HepG2 (cell line): ENCODE results near the gene POU6F2. TPM values are rescaled to one million over a fixed set of nuclear protein-coding genes. Genes with fewer than 3 reads are reported as not detected.

Experiments
- ATAC-seq: fragments of 200-7000 bp; cut with Tn5 transposase; 3 replicates; pipeline ENCODE4 v1.9.1; 2020; ENCODE audit warnings: mild to moderate bottlenecking, moderate library complexity
- BruUV-seq: library from RNA; stranded (reverse); fragments of 400-500 nt; replicated peaks from 2 replicates; lab custom pipeline; 2021; lab: Mats Ljungman, UMichigan
- CTCF ChIA-PET: fragments of 300-600 bp; formaldehyde crosslinking; extraction: SDS; loops from one replicate; lab custom pipeline; 2021; ENCODE audit warnings: low total read pairs, inconsistent platforms, low intra/inter-chr PET ratio; lab: Yijun Ruan, JAX
- POLR2A ChIA-PET: fragments of 350-600 bp; sonication (Branson Sonifier 250); formaldehyde crosslinking; loops from one replicate; lab custom pipeline; 2020; ENCODE audit warnings: antibody characterized with exemption, inconsistent platforms; lab: Yijun Ruan, JAX
- DNase-seq: peaks from one replicate; pipeline ENCODE4 v3.0.0-alpha.2; 2015; ENCODE audit warnings: low spot score
- FAIRE-seq: peaks from 3 replicates; lab custom pipeline; 2011; peaks lifted over from hg19 to GRCh38; lab: Jason Lieb, UNC
- H2AFZ ChIP-seq: one replicate; pipeline ENCODE4 v1.6.1; 2011; ENCODE audit warnings: low read length, inconsistent platforms
- H3K27ac ChIP-seq: fragments of 300-600 bp; 3 replicates; pipeline ENCODE4 v1.8.0; 2011; ENCODE audit warnings: mixed run types, mild to moderate bottlenecking, mixed read lengths, low read length, inconsistent platforms; ENCODE audit not compliant: insufficient read depth; ENCODE audit errors: extremely low read length
- H3K27me3 ChIP-seq, 2 experiments: fragments of 200-600 bp in 1 of 2; 2 replicates in 1 of 2; 3 replicates in 1 of 2; pipeline versions ENCODE4 v1.6.0 to v1.8.0; 2011; ENCODE audit warnings: low read length in 2 of 2, mild to moderate bottlenecking in 2 of 2, moderate library complexity in 2 of 2, inconsistent platforms in 1 of 2; ENCODE audit not compliant: insufficient read depth in 2 of 2, control insufficient read depth in 1 of 2
- H3K36me3 ChIP-seq, 2 experiments: fragments of 200-600 bp in 1 of 2; replicated peaks in 1 of 2; 2 replicates in 1 of 2; 3 replicates in 1 of 2; pipeline versions ENCODE4 v1.5.1 to v1.8.0; 2011; ENCODE audit warnings: low read length in 2 of 2, inconsistent platforms in 1 of 2; ENCODE audit not compliant: insufficient read depth in 2 of 2, control insufficient read depth in 1 of 2
- H3K4me1 ChIP-seq: 2 replicates; pipeline ENCODE4 v1.5.1; 2012; ENCODE audit warnings: low read length, inconsistent platforms; ENCODE audit not compliant: insufficient read depth
- H3K4me2 ChIP-seq: 2 replicates; pipeline ENCODE4 v1.6.0; 2011; ENCODE audit warnings: low read depth, low read length, inconsistent platforms
- H3K4me3 ChIP-seq, 3 experiments: fragments of 200-600 bp in 1 of 3; sonication (generic), shearing (Covaris generic) in 1 of 3; replicated peaks in 1 of 3; 2 replicates each; pipeline ENCODE4 v1.5.1; 2011 to 2016; ENCODE audit warnings: low read length in 3 of 3, inconsistent platforms in 2 of 3, low read depth in 2 of 3, mild to moderate bottlenecking in 2 of 3, control low read depth in 1 of 3, mixed read lengths in 1 of 3; ENCODE audit not compliant: insufficient read depth in 1 of 3
- H3K79me2 ChIP-seq: one replicate; pipeline ENCODE4 v1.6.1; 2011; ENCODE audit warnings: low read length, inconsistent platforms; ENCODE audit not compliant: insufficient read depth
- H3K9ac ChIP-seq: 2 replicates; pipeline ENCODE4 v1.6.0; 2011; ENCODE audit warnings: mild to moderate bottlenecking, low read depth, low read length, inconsistent platforms; ENCODE audit not compliant: insufficient read depth
- H3K9me3 ChIP-seq: 2 replicates; pipeline ENCODE4 v1.5.1; 2012; ENCODE audit warnings: mild to moderate bottlenecking, low read length
- H4K20me1 ChIP-seq: 2 replicates; pipeline ENCODE4 v1.6.0; 2011; ENCODE audit warnings: inconsistent platforms, mild to moderate bottlenecking, low read length, moderate library complexity; ENCODE audit not compliant: insufficient read depth
- BORCS8-MEF2B ChIP-seq: sonication (generic); formaldehyde crosslinking; IDR thresholded peaks from 2 replicates; pipeline ENCODE4 v1.8.0; 2022; ENCODE audit warnings: mild to moderate bottlenecking, missing genetic modification reagents
- CTCF ChIP-seq: sonication (generic); formaldehyde crosslinking; IDR thresholded peaks from 2 replicates; pipeline ENCODE4 v1.5.0; 2020; ENCODE audit warnings: mild to moderate bottlenecking, missing genetic modification reagents, moderate library complexity
- FOXP1 ChIP-seq, 2 experiments: fragments of 450-650 bp in 1 of 2; IDR thresholded peaks; 2 replicates each; pipeline ENCODE4 v1.6.1; 2017 to 2018; ENCODE audit warnings: antibody characterized with exemption in 1 of 2
- JUND ChIP-seq: sonication (generic); formaldehyde crosslinking; IDR thresholded peaks from 2 replicates; pipeline ENCODE4 v1.8.0; 2022; ENCODE audit warnings: mild to moderate bottlenecking, missing genetic modification reagents
- NCOA2 ChIP-seq: sonication (generic); formaldehyde crosslinking; IDR thresholded peaks from 2 replicates; pipeline ENCODE4 v1.8.0; 2022; ENCODE audit warnings: inconsistent platforms
- RNF2 ChIP-seq: fragments of 450-650 bp; conservative IDR thresholded peaks from 2 replicates; pipeline ENCODE4 v1.6.1; 2016; ENCODE audit warnings: low read depth
- TGIF2 ChIP-seq: IDR thresholded peaks from 2 replicates; pipeline ENCODE4 v1.6.1; 2016; ENCODE audit warnings: control low read depth, missing compliant biosample characterization
- ZBTB40 ChIP-seq, 2 experiments: fragments of 450-650 bp in 1 of 2; sonication (generic) in 1 of 2; formaldehyde crosslinking in 1 of 2; IDR thresholded peaks; 2 replicates each; pipeline versions ENCODE4 v1.6.1 to v1.8.0; 2016 to 2022; ENCODE audit warnings: antibody characterized with exemption in 1 of 2, mild to moderate bottlenecking in 1 of 2, missing genetic modification reagents in 1 of 2
- ZNF296 ChIP-seq: sonication (generic); formaldehyde crosslinking; conservative IDR thresholded peaks from 2 replicates; pipeline ENCODE4 v1.5.0; 2020; ENCODE audit warnings: mild to moderate bottlenecking, missing genetic modification reagents
- ZNF446 ChIP-seq: sonication (generic); formaldehyde crosslinking; IDR thresholded peaks from 2 replicates; pipeline ENCODE4 v1.5.0; 2020; ENCODE audit warnings: mild to moderate bottlenecking, missing genetic modification reagents
- ZNF503 ChIP-seq: sonication (generic); formaldehyde crosslinking; IDR thresholded peaks from 2 replicates; pipeline ENCODE4 v1.4.0; 2020; ENCODE audit warnings: missing genetic modification reagents
- ZNF816 ChIP-seq: sonication (generic); formaldehyde crosslinking; IDR thresholded peaks from 2 replicates; pipeline ENCODE4 v1.8.0; 2022; ENCODE audit warnings: missing genetic modification reagents, mild to moderate bottlenecking, borderline replicate concordance
- ZNF891 ChIP-seq: sonication (generic); formaldehyde crosslinking; IDR thresholded peaks from 2 replicates; pipeline ENCODE4 v1.5.0; 2020; ENCODE audit warnings: mild to moderate bottlenecking, missing genetic modification reagents
- WGBS: methylation state at CpG from one replicate; pipeline ENCODE4 v1.1.6; 2017; ENCODE audit warnings: low lambda C conversion rate; 5-methylcytosine and 5-hydroxymethylcytosine counted together
- in situ Hi-C: cut with HindIII; loops from 2 replicates; pipeline ENCODE4 v1.10.0; 2017; ENCODE audit warnings: low pct_unique_long_range_greater_than_20kb; ENCODE audit not compliant: extremely low pct_ligation_motif_present
- intact Hi-C: fragments of 100-400 bp; cut with micrococcal nuclease; formaldehyde crosslinking; loops from one replicate; pipeline ENCODE4 v1.10.0; 2022; ENCODE audit not compliant: unreplicated experiment
- polyA plus RNA-seq, 8 experiments: library from polyadenylated mRNA; depleted of rRNA in 3 of 8; stranded (reverse) in 7 of 8; unstranded in 1 of 8; fragments of >200 nt; fragmentation: Illumina TruSeq in 4 of 8; extraction: Trizol in 4 of 8; gene quantifications; 2 replicates each; pipeline versions ENCODE4 v1.2.1 to v1.2.3, GENCODE V29; 2011 to 2016; ENCODE audit warnings: low read depth in 4 of 8, missing spikeins in 1 of 8, mixed read lengths in 1 of 8; ENCODE audit not compliant: insufficient read depth in 1 of 8
- total RNA-seq, 5 experiments: library from RNA; depleted of rRNA; stranded (reverse); fragments of >200 nt; fragmentation: Illumina TruSeq; extraction: Trizol; gene quantifications; 2 replicates each; pipeline ENCODE4 v1.2.3, GENCODE V29; 2016; ENCODE audit warnings: low read depth in 1 of 5

The POU6F2 gene
- total and polyA plus RNA-seq, 2 of the 13 experiments (the other 11 are each of a cell fraction or from before 2014, with no cell fraction given), result not detected

- DNase-seq (no peak), ATAC-seq (no peak), FAIRE-seq (no peak)
- no peak overlapping the region for H3K4me3 ChIP-seq
- no TSS peak for BruUV-seq
- H3K9me3 ChIP-seq, result no peaks in the 10 kb centered on the region
- H3K4me1 ChIP-seq, result no peaks in the 10 kb centered on the region
- H3K9ac ChIP-seq, result no peak overlapping the region
- H3K27me3 ChIP-seq, result peaks cover 0 to 6% of the 10 kb centered on the region in 2 experiments; a peak in 1 of 5 replicates
- no peak overlapping the region for H3K27ac ChIP-seq
- 3% methylated on average over 3 of the region's 3 CpGs for WGBS
- POLR2A ChIA-PET, result no interaction called here
- CTCF ChIA-PET, result no interaction called here
- no peak overlapping the region for H3K4me2 ChIP-seq
- H3K79me2 ChIP-seq, result no peaks in the 10 kb centered on the region
- intact Hi-C loops (no loop called here), in situ Hi-C loops (no loop called here)
- H2AFZ ChIP-seq, result no peak overlapping the region
- no peaks in the 10 kb centered on the region for H4K20me1 ChIP-seq
- no peaks in the 10 kb centered on the region for H3K36me3 ChIP-seq
- TF ChIP-seq FOXP1 (IDR thresholded peaks at IDR 0.05), result no peak
- no peak for TF ChIP-seq FOXP1 (CRISPR knock-in tag; IDR thresholded peaks at IDR 0.05)
- no peak for TF ChIP-seq RNF2
- TF ChIP-seq CTCF (CRISPR knock-in tag), result no peak
- TF ChIP-seq ZNF503 (CRISPR knock-in tag), result no peak
- no peak for TF ChIP-seq BORCS8-MEF2B (CRISPR knock-in tag)
- TF ChIP-seq JUND (CRISPR knock-in tag), result no peak
- TF ChIP-seq ZNF446 (CRISPR knock-in tag), result no peak
- no peak for TF ChIP-seq ZBTB40 (IDR thresholded peaks at IDR 0.05)
- TF ChIP-seq ZBTB40 (CRISPR knock-in tag; IDR thresholded peaks at IDR 0.05), result no peak
- TF ChIP-seq NCOA2 (CRISPR knock-in tag), result no peak
- TF ChIP-seq ZNF891 (CRISPR knock-in tag), result no peak
- TF ChIP-seq TGIF2 (CRISPR knock-in tag), result no peak
- no peak for TF ChIP-seq ZNF816 (CRISPR knock-in tag)
- no peak for TF ChIP-seq ZNF296 (CRISPR knock-in tag)
Observed at GRCh38 chr7:39432368-39432767, 454.7 kb downstream of the POU6F2 start.
